Effector CD4-positive, alpha-beta T cell (primary cell): ENCODE measurements around the gene TTC16.
A peak's percentile ranks its signal among the peaks of the same experiment; 100 is the strongest.

Experiments
- DNase-seq: peaks from one replicate; pipeline ENCODE4 v3.0.0-alpha.2; 2020

The TTC16 gene

GRCh38 chr9:127698985-127699670, 16.8 kb upstream of the TTC16 start:
- DNase-seq = peak; percentile 73

- no peak for DNase-seq
These were observed 15.7 kb upstream of the TTC16 start for GRCh38 chr9:127700140-127700539.

GRCh38 chr9:127700594-127701255, 15.2 kb upstream of the TTC16 start:
- DNase-seq = no peak

GRCh38 chr9:127703289-127703946, 12.5 kb upstream of the TTC16 start:
- DNase-seq = no peak

GRCh38 chr9:127705577-127706379, 10.1 kb upstream of the TTC16 start:
- no peak for DNase-seq

- DNase-seq = no peak
These were observed 9.0 kb upstream of the TTC16 start, which contains the start of gene CFAP157 for GRCh38 chr9:127706836-127707241. Gene CFAP157 (plus strand): TSS chr9:127706988. CDS start chr9:127707032, 44 bp downstream.

GRCh38 chr9:127707766-127708165, 8.1 kb upstream of the TTC16 start:
- DNase-seq = no peak

- DNase-seq = no peak
These were observed 6.8 kb upstream of the TTC16 start for GRCh38 chr9:127708952-127709587.

- DNase-seq = no peak
These were observed 5.6 kb upstream of the TTC16 start for GRCh38 chr9:127710204-127710783.

- DNase-seq = no peak
These were observed 4.6 kb upstream of the TTC16 start for GRCh38 chr9:127711226-127711701.

- DNase-seq = no peak
These were observed 4.0 kb upstream of the TTC16 start for GRCh38 chr9:127711831-127712274.

- DNase-seq = no peak
These were observed 3.5 kb upstream of the TTC16 start for GRCh38 chr9:127712371-127712770.

- DNase-seq = no peak
These were observed 3.0 kb upstream of the TTC16 start for GRCh38 chr9:127712867-127713266.

- no peak for DNase-seq
These were observed 1.7 kb upstream of the TTC16 start for GRCh38 chr9:127714020-127714750.

GRCh38 chr9:127714951-127715469, 869 bp upstream of the TTC16 start:
- no peak for DNase-seq

GRCh38 chr9:127716412-127716811, 533 bp downstream of the TTC16 start:
- DNase-seq = no peak

GRCh38 chr9:127717766-127718165, 1.9 kb downstream of the TTC16 start:
- no peak for DNase-seq

GRCh38 chr9:127720031-127720864, 4.4 kb downstream of the TTC16 start:
- no peak for DNase-seq

- DNase-seq = no peak
These were observed 5.0 kb downstream of the TTC16 start for GRCh38 chr9:127720865-127721227.

- DNase-seq = no peak
These were observed 5.5 kb downstream of the TTC16 start for GRCh38 chr9:127721391-127721821.
